Naive thymus-derived CD4-positive, alpha-beta T cell (primary cell): Measurements from ENCODE around the gene CAD. TPM values are rescaled to one million over a fixed set of nuclear protein-coding genes. Genes with fewer than 3 reads are reported as not detected.

ENCODE experiments used
- ATAC-seq: fragments of 150-1000 bp; cut with Tn5 transposase; 2 replicates; pipeline ENCODE4 v1.10.0; 2021; ENCODE audit warnings: mild to moderate bottlenecking, moderate library complexity
- CTCF ChIA-PET: fragments of 350-600 bp; sonication (Branson Sonifier 250); formaldehyde crosslinking; loops from one replicate; lab custom pipeline; 2021; ENCODE audit warnings: antibody characterized with exemption; lab: Charles Lee
- POLR2A ChIA-PET: fragments of 350-600 bp; sonication (Branson Sonifier 250); formaldehyde crosslinking; loops from one replicate; lab custom pipeline; 2021; ENCODE audit warnings: antibody characterized with exemption, inconsistent platforms; lab: Charles Lee
- DNase-seq, 9 donors: peaks; one replicate each; pipeline versions ENCODE4 v3.0.0 to v3.0.0-alpha.2; 2020 to 2022; ENCODE audit warnings: mixed read lengths in 1 of 9
- H3K27ac ChIP-seq: one replicate; pipeline ENCODE4 v1.7.0; 2013; ENCODE audit warnings: mild to moderate bottlenecking, low read depth, low read length, moderate library complexity
- H3K27me3 ChIP-seq, 2 donors: one replicate each; pipeline ENCODE4 v1.7.0; 2013; ENCODE audit warnings: low read length in 2 of 2, mild to moderate bottlenecking in 2 of 2, moderate library complexity in 2 of 2; ENCODE audit not compliant: control insufficient read depth in 2 of 2, insufficient read depth in 2 of 2
- H3K36me3 ChIP-seq, 3 experiments: 1 replicate in 2 of 3; 2 replicates in 1 of 3; pipeline ENCODE4 v1.7.0; 2013; ENCODE audit warnings: low read length in 3 of 3, mild to moderate bottlenecking in 3 of 3, moderate library complexity in 1 of 3; ENCODE audit not compliant: insufficient read depth in 3 of 3, control insufficient read depth in 2 of 3
- H3K4me1 ChIP-seq, 2 donors: one replicate each; pipeline ENCODE4 v1.7.0; 2013; ENCODE audit warnings: low read length in 2 of 2, mild to moderate bottlenecking in 2 of 2, moderate library complexity in 1 of 2; ENCODE audit not compliant: control insufficient read depth in 2 of 2, insufficient read depth in 2 of 2
- H3K4me3 ChIP-seq: 2 replicates; pipeline ENCODE4 v1.7.0; 2013; ENCODE audit warnings: mild to moderate bottlenecking, low read length
- H3K9me3 ChIP-seq, 3 experiments: 1 replicate in 2 of 3; 2 replicates in 1 of 3; pipeline ENCODE4 v1.7.0; 2013; ENCODE audit warnings: low read length in 3 of 3; ENCODE audit not compliant: control insufficient read depth in 2 of 3
- H3K27ac Mint-ChIP-seq, 9 donors: one replicate each; pipeline ENCODE4 v1.8.0; 2020 to 2022; ENCODE audit warnings: mixed read lengths in 9 of 9, mild to moderate bottlenecking in 8 of 9, moderate library complexity in 5 of 9, inconsistent platforms in 2 of 9
- H3K27me3 Mint-ChIP-seq, 5 donors: one replicate each; pipeline ENCODE4 v1.8.0; 2021 to 2022; ENCODE audit warnings: mixed read lengths in 5 of 5, mild to moderate bottlenecking in 1 of 5
- H3K36me3 Mint-ChIP-seq, 5 donors: one replicate each; pipeline ENCODE4 v1.8.0; 2020 to 2022; ENCODE audit warnings: mixed read lengths in 5 of 5, mild to moderate bottlenecking in 3 of 5, inconsistent platforms in 1 of 5
- H3K4me1 Mint-ChIP-seq, 7 donors: one replicate each; pipeline ENCODE4 v1.8.0; 2020 to 2022; ENCODE audit warnings: mixed read lengths in 7 of 7, mild to moderate bottlenecking in 3 of 7, inconsistent platforms in 1 of 7
- H3K4me3 Mint-ChIP-seq, 10 donors: one replicate each; pipeline ENCODE4 v1.8.0; 2020 to 2022; ENCODE audit warnings: mild to moderate bottlenecking in 10 of 10, mixed read lengths in 10 of 10, moderate library complexity in 6 of 10, inconsistent platforms in 2 of 10
- H3K9me3 Mint-ChIP-seq, 11 donors: one replicate each; pipeline ENCODE4 v1.8.0; 2020 to 2022; ENCODE audit warnings: mixed read lengths in 11 of 11, mild to moderate bottlenecking in 4 of 11, inconsistent platforms in 1 of 11, moderate library complexity in 1 of 11
- intact Hi-C, 2 donors: fragments of 100-400 bp; cut with micrococcal nuclease; formaldehyde crosslinking; loops; one replicate each; pipeline ENCODE4 v1.15.1; 2023
- polyA plus RNA-seq, 2 donors: library from polyadenylated mRNA; unstranded; fragments of 300-500 nt; fragmentation: Illumina TruSeq; gene quantifications; one replicate each; pipeline ENCODE4 v1.2.3, GENCODE V29; 2021
- total RNA-seq, 6 experiments: library from RNA in 5 of 6; stranded (reverse) in 5 of 6; gene quantifications; 1 replicate in 5 of 6; 2 replicates in 1 of 6; pipeline ENCODE4 v1.2.3 and lab custom pipeline; 2021 to 2026

CAD gene
- total and polyA plus RNA-seq, 7 experiments from 2014 or later: 19.6 to 65.7 (median 35.7) TPM

DNA sequence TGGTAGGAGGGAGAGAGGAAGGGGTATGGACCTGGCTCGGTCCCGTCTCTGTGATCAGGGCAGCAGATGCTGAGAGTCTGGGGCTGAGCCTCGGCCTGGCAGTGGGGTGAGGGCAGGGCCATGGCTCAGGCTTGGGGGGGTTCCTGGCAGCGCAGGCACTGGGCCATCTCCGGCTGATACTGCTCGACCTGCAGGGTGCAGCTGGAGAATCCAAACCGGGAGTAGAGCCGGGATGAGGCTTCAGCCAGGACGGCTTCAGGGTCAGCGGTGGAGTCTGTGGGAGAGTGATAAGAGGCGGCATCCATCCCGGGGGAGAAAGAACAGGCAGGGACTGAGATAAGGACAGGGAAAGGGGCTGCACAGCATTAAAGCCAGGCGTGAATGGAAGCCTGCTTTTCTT lies 38.0 kb downstream of the CAD start:
- no peaks in the 10 kb centered on the region for H3K36me3 Mint-ChIP-seq
- Histone ChIP-seq H3K9me3 (no peaks in the 10 kb centered on the region), H3K36me3 (no peaks in the 10 kb centered on the region), H3K4me1 (no peaks in the 10 kb centered on the region), H3K4me3 (no peak overlapping the region), H3K27me3 (peaks cover 4 to 9% of the 10 kb centered on the region in 2 donors), H3K27ac (no peak overlapping the region)
- DNase-seq (no peak), ATAC-seq (no peak)
- intact Hi-C loops: no loop called here
- H3K27ac Mint-ChIP-seq: no peak overlapping the region
- H3K27me3 Mint-ChIP-seq: peaks cover 37 to 68% (median 47%) of the 10 kb centered on the region in 5 donors
- ChIA-PET CTCF (interaction anchor here (0.6 to 1.1 kb wide), 2 partner anchors 21 to 23 kb away, joined by 3 to 4 read pairs; no protein-coding TSS in a partner anchor), POLR2A (no interaction called here)
- no peak overlapping the region for H3K4me3 Mint-ChIP-seq
- H3K9me3 Mint-ChIP-seq: no peaks in the 10 kb centered on the region
- H3K4me1 Mint-ChIP-seq: peaks cover 0 to 5% (median 0%) of the 10 kb centered on the region in 7 donors

DNA sequence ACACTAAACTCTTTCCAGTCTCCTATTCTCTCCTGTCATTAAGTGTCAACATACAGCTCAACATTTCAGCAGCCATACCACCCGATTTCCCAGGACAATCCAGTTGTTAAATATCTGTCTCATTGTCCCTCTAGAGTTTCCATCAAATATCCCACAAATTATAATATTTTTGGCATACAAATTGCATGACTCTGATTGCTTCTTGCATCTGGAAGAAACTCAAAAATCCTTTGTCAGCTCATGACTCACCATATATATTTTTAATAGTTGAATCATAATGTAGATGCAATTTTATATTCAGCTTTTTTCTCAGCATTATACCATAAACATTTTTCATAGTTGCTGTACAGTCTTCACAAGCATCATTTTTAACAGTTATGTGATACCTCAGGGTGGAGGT lies 38.5 kb downstream of the CAD start:
- Histone ChIP-seq H3K9me3 (no peaks in the 10 kb centered on the region), H3K27me3 (peaks cover 4 to 9% of the 10 kb centered on the region in 2 donors), H3K36me3 (no peaks in the 10 kb centered on the region), H3K27ac (no peak overlapping the region), H3K4me3 (no peak overlapping the region), H3K4me1 (no peaks in the 10 kb centered on the region)
- Mint-ChIP-seq H3K27me3 (peaks cover 42 to 69% (median 52%) of the 10 kb centered on the region in 5 donors), H3K9me3 (no peaks in the 10 kb centered on the region), H3K36me3 (no peaks in the 10 kb centered on the region), H3K27ac (no peak overlapping the region), H3K4me1 (peaks cover 0 to 6% (median 1%) of the 10 kb centered on the region in 7 donors), H3K4me3 (no peak overlapping the region)
- ATAC-seq (no peak), DNase-seq (no peak)
- CTCF ChIA-PET: interaction anchor here (0.6 to 1.1 kb wide), 2 partner anchors 21 to 22 kb away, joined by 3 to 4 read pairs; no protein-coding TSS in a partner anchor
- intact Hi-C loops: no loop called here
- POLR2A ChIA-PET: no interaction called here

GRCh38 chr2:27256855-27257454 lies 39.8 kb downstream of the CAD start:
- Histone ChIP-seq H3K4me1 (peaks cover 0 to 5% of the 10 kb centered on the region in 2 donors), H3K4me3 (no peak overlapping the region), H3K27me3 (peaks cover 0 to 18% of the 10 kb centered on the region in 2 donors), H3K9me3 (no peaks in the 10 kb centered on the region), H3K36me3 (no peaks in the 10 kb centered on the region), H3K27ac (no peak overlapping the region)
- H3K9me3 Mint-ChIP-seq: no peaks in the 10 kb centered on the region
- no peaks in the 10 kb centered on the region for H3K36me3 Mint-ChIP-seq
- ChIA-PET POLR2A (no interaction called here), CTCF (interaction anchor here (1.0 kb wide), 1 partner anchor 295 kb away, joined by 3 read pairs; no protein-coding TSS in a partner anchor)
- H3K4me3 Mint-ChIP-seq: no peak overlapping the region
- H3K4me1 Mint-ChIP-seq: peaks cover 6 to 14% (median 13%) of the 10 kb centered on the region in 7 donors
- ATAC-seq (no peak), DNase-seq (no peak)
- H3K27me3 Mint-ChIP-seq: peaks cover 54 to 74% (median 65%) of the 10 kb centered on the region in 5 donors
- intact Hi-C loops: no loop called here
- H3K27ac Mint-ChIP-seq: no peak overlapping the region

DNA sequence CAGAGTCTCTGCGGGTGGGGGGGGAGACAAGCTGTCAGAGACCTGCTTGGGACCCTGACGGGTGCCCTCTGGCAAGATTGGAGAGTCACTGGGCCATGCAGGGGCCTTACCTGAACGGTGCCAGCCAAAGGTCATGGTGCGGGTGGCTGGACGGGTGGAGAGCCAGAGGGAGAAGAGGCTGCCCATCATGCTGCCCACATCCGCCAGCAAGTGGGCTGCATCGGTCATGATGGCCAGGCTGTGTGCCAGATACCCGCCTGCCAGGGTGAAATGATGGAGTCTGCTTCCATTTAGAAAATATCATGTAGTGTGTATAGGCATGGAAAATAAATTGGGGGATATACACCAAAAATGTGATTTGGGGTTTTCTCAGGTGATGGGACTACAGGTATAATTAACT lies 40.9 kb downstream of the CAD start:
- Histone ChIP-seq H3K27ac (no peak overlapping the region), H3K4me1 (peaks cover 0 to 6% of the 10 kb centered on the region in 2 donors), H3K27me3 (peaks cover 0 to 21% of the 10 kb centered on the region in 2 donors), H3K9me3 (no peaks in the 10 kb centered on the region), H3K4me3 (no peak overlapping the region), H3K36me3 (no peaks in the 10 kb centered on the region)
- intact Hi-C loops: no loop called here
- ChIA-PET CTCF (no interaction called here), POLR2A (no interaction called here)
- DNase-seq: no peak
- Mint-ChIP-seq H3K4me1 (peaks cover 6 to 16% (median 14%) of the 10 kb centered on the region in 7 donors), H3K27me3 (peaks cover 54 to 74% (median 66%) of the 10 kb centered on the region in 5 donors), H3K9me3 (no peaks in the 10 kb centered on the region), H3K27ac (no peak overlapping the region), H3K4me3 (no peak overlapping the region), H3K36me3 (peaks cover 0 to under 1% (median 0%) of the 10 kb centered on the region in 5 donors)
- ATAC-seq: no peak

- peaks cover 57 to 66% (median 62%) of the 10 kb centered on the region in 5 donors for H3K27me3 Mint-ChIP-seq
- H3K4me1 Mint-ChIP-seq: peaks cover 23 to 33% (median 29%) of the 10 kb centered on the region in 7 donors
- peak overlapping the region in 1 of 9 donors; percentile 78 for H3K27ac Mint-ChIP-seq
- no peaks in the 10 kb centered on the region for H3K9me3 Mint-ChIP-seq
- H3K27ac ChIP-seq: no peak overlapping the region
- POLR2A ChIA-PET: interaction anchor here (0.5 to 0.7 kb wide), 2 partner anchors 178 to 1593 kb away, joined by 3 read pairs; no protein-coding TSS in a partner anchor
- peaks cover 8 to 23% of the 10 kb centered on the region in 2 donors for H3K4me1 ChIP-seq
- CTCF ChIA-PET: no interaction called here
- ATAC-seq: no peak
- no peaks in the 10 kb centered on the region for H3K9me3 ChIP-seq
- intact Hi-C loops: loop anchor here (5.0 kb wide), 3 partner anchors 41 to 226 kb away; partner anchors contain the start of genes IFT172 (in 1 of the 2) and KHK (in 1 of the 2)
- H3K4me3 Mint-ChIP-seq: peak overlapping the region; percentile 70 to 97 (median 81)
- H3K36me3 Mint-ChIP-seq: peaks cover 0 to 4% (median 0%) of the 10 kb centered on the region in 5 donors
- no peaks in the 10 kb centered on the region for H3K36me3 ChIP-seq
- DNase-seq: no peak
- H3K27me3 ChIP-seq: peaks cover 6 to 27% of the 10 kb centered on the region in 2 donors
- H3K4me3 ChIP-seq: no peak overlapping the region
Observed at GRCh38 chr2:27261241-27261925, 44.2 kb downstream of the CAD start.

GRCh38 chr2:27261926-27262298 lies 44.7 kb downstream of the CAD start:
- intact Hi-C loops: loop anchor here (2.0 to 5.0 kb wide), 4 partner anchors 40 to 225 kb away; partner anchors contain the start of genes CAD (in 1 of the 2), IFT172 (in 1 of the 2) and KHK (in 1 of the 2)
- H3K9me3 ChIP-seq: no peaks in the 10 kb centered on the region
- peak overlapping the region; percentile 70 to 97 (median 81) for H3K4me3 Mint-ChIP-seq
- DNase-seq (peak in 1 of 9 donors; percentile 59), ATAC-seq (no peak)
- peaks cover 0 to 4% (median 0%) of the 10 kb centered on the region in 5 donors for H3K36me3 Mint-ChIP-seq
- CTCF ChIA-PET: no interaction called here
- H3K4me3 ChIP-seq: no peak overlapping the region
- no peaks in the 10 kb centered on the region for H3K9me3 Mint-ChIP-seq
- no peak overlapping the region for H3K27ac ChIP-seq
- H3K4me1 Mint-ChIP-seq: peaks cover 23 to 33% (median 29%) of the 10 kb centered on the region in 7 donors
- peaks cover 8 to 23% of the 10 kb centered on the region in 2 donors for H3K4me1 ChIP-seq
- peaks cover 6 to 27% of the 10 kb centered on the region in 2 donors for H3K27me3 ChIP-seq
- peaks cover 53 to 60% (median 57%) of the 10 kb centered on the region in 5 donors for H3K27me3 Mint-ChIP-seq
- POLR2A ChIA-PET: interaction anchor here (0.5 kb wide), 1 partner anchor 1592 kb away, joined by 3 read pairs; no protein-coding TSS in a partner anchor
- no peaks in the 10 kb centered on the region for H3K36me3 ChIP-seq
- peak overlapping the region in 1 of 9 donors; percentile 78 for H3K27ac Mint-ChIP-seq
